Fibroblast of villous mesenchyme (primary cell): ENCODE measurements around the gene GPBP1. TPM values are rescaled to one million over a fixed set of nuclear protein-coding genes. Genes with fewer than 3 reads are reported as not detected.

Experiments used
- DNase-seq: peaks from one replicate; pipeline ENCODE4 v3.0.0-alpha.2; 2010; ENCODE audit warnings: low read depth
- H3K4me3 ChIP-seq: 2 replicates; pipeline ENCODE4 v1.5.1; 2011; ENCODE audit warnings: low read depth, mild to moderate bottlenecking, low read length
- CTCF ChIP-seq: IDR thresholded peaks from 2 replicates; pipeline ENCODE4 v1.5.1; 2012; ENCODE audit warnings: low read depth, mild to moderate bottlenecking, low read length; ENCODE audit not compliant: insufficient read depth
- total RNA-seq: library from RNA; depleted of rRNA; stranded (reverse); fragments of >200 nt; gene quantifications from 2 replicates; pipeline ENCODE4 v1.2.3, GENCODE V29; 2012

GPBP1 gene
- total RNA-seq, 1 donor = 73.0 TPM

- TF ChIP-seq CTCF = no peak
- peak overlapping the region; percentile 90 for H3K4me3 ChIP-seq
- peak; percentile 52 for DNase-seq
Measured at GRCh38 chr5:57171816-57172465, 1.9 kb upstream of the GPBP1 start.

GRCh38 chr5:57172466-57173318, 1.2 kb upstream of the GPBP1 start:
- peak; percentile 31 for DNase-seq
- peak overlapping the region; percentile 90 for H3K4me3 ChIP-seq
- TF ChIP-seq CTCF = no peak

- peak; percentile 30 for DNase-seq
- no peak for TF ChIP-seq CTCF
- H3K4me3 ChIP-seq = peak overlapping the region; percentile 90
Measured at GRCh38 chr5:57174128-57174889, 450 bp downstream of the GPBP1 start.

GRCh38 chr5:57174890-57175510, 1.1 kb downstream of the GPBP1 start:
- TF ChIP-seq CTCF = no peak
- H3K4me3 ChIP-seq = peak overlapping the region; percentile 90
- DNase-seq = peak; percentile 26

GRCh38 chr5:57175551-57176309, 1.9 kb downstream of the GPBP1 start:
- peak overlapping the region; percentile 90 for H3K4me3 ChIP-seq
- TF ChIP-seq CTCF = no peak
- DNase-seq = no peak
